Suprapubic skin (tissue), 4 donors: ENCODE measurements around the gene ZDHHC14.

Experiments
- POLR2A ChIP-seq, 2 donors: fragments of 450-650 bp; IDR thresholded peaks; one replicate each; pipeline ENCODE4 v1.6.1; 2017; ENCODE audit warnings: antibody characterized with exemption in 2 of 2, mild to moderate bottlenecking in 2 of 2, moderate library complexity in 2 of 2
- POLR2AphosphoS5 ChIP-seq, 3 donors: sonication (generic); formaldehyde crosslinking; IDR thresholded peaks; one replicate each; pipeline ENCODE4 v1.6.1; 2017; ENCODE audit warnings: antibody characterized with exemption in 3 of 3
- TF ChIP-seq, protein P1 (sequence below), 2 donors: fragments of 200-600 bp in 1 of 2; fragments of 450-650 bp in 1 of 2; sonication (generic) in 1 of 2; IDR thresholded peaks; one replicate each; pipeline ENCODE4 v1.5.1; 2016 to 2019; ENCODE audit warnings: antibody characterized with exemption in 2 of 2, mild to moderate bottlenecking in 1 of 2, moderate library complexity in 1 of 2

- TF ChIP-seq POLR2AphosphoS5 (IDR thresholded peaks at IDR 0.05): no peak
- TF ChIP-seq, protein P1, sequence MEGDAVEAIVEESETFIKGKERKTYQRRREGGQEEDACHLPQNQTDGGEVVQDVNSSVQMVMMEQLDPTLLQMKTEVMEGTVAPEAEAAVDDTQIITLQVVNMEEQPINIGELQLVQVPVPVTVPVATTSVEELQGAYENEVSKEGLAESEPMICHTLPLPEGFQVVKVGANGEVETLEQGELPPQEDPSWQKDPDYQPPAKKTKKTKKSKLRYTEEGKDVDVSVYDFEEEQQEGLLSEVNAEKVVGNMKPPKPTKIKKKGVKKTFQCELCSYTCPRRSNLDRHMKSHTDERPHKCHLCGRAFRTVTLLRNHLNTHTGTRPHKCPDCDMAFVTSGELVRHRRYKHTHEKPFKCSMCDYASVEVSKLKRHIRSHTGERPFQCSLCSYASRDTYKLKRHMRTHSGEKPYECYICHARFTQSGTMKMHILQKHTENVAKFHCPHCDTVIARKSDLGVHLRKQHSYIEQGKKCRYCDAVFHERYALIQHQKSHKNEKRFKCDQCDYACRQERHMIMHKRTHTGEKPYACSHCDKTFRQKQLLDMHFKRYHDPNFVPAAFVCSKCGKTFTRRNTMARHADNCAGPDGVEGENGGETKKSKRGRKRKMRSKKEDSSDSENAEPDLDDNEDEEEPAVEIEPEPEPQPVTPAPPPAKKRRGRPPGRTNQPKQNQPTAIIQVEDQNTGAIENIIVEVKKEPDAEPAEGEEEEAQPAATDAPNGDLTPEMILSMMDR (IDR thresholded peaks at IDR 0.05): no peak
- no peak for TF ChIP-seq POLR2A (IDR thresholded peaks at IDR 0.05)
These were observed 157.2 kb downstream of the ZDHHC14 start for GRCh38 chr6:157538168-157538567.
